Upper lobe of left lung (tissue), 4 donors: ENCODE measurements around the gene SLC9A4.

Source experiments
- POLR2AphosphoS5 ChIP-seq, 2 donors: sonication (generic); formaldehyde crosslinking; IDR thresholded peaks; one replicate each; pipeline ENCODE4 v1.5.1; 2017; ENCODE audit warnings: antibody characterized with exemption in 2 of 2
- TF ChIP-seq, protein P1 (sequence below), 6 experiments: fragments of 450-650 bp in 4 of 6; fragments of 200-600 bp in 2 of 6; sonication (generic) in 2 of 6; IDR thresholded peaks; one replicate each; pipeline ENCODE4 v1.5.1; 2016 to 2019; ENCODE audit warnings: antibody characterized with exemption in 6 of 6

DNA sequence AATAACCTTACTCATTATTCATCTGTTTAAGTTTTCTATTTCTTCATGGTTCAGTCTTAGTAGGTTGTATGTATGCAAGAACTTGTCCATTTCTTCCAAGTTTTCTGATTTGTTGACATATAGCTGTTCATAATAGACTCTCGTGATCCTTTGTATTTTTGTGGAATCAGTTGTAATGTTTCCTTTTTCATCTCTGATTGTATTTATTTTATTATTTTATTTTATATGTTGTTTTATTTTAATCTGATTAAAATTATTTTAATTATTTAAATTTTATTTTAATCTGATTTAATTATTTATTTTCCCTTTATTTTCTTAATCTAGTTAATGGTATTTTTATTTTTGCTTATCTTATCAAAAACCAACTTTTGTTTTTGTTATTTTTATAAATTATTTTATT is 102.9 kb downstream of the SLC9A4 start:
- TF ChIP-seq, protein P1, sequence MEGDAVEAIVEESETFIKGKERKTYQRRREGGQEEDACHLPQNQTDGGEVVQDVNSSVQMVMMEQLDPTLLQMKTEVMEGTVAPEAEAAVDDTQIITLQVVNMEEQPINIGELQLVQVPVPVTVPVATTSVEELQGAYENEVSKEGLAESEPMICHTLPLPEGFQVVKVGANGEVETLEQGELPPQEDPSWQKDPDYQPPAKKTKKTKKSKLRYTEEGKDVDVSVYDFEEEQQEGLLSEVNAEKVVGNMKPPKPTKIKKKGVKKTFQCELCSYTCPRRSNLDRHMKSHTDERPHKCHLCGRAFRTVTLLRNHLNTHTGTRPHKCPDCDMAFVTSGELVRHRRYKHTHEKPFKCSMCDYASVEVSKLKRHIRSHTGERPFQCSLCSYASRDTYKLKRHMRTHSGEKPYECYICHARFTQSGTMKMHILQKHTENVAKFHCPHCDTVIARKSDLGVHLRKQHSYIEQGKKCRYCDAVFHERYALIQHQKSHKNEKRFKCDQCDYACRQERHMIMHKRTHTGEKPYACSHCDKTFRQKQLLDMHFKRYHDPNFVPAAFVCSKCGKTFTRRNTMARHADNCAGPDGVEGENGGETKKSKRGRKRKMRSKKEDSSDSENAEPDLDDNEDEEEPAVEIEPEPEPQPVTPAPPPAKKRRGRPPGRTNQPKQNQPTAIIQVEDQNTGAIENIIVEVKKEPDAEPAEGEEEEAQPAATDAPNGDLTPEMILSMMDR (IDR thresholded peaks at IDR 0.05), result no peak
- TF ChIP-seq POLR2AphosphoS5 (IDR thresholded peaks at IDR 0.05), result no peak
